Endothelial cell of umbilical vein (primary cell): ENCODE measurements around the gene SMAD5. TPM values are rescaled to one million over a fixed set of nuclear protein-coding genes. Genes with fewer than 3 reads are reported as not detected.

Experiments
- BruUV-seq: library from RNA; stranded (reverse); fragments of 400-500 nt; replicated peaks from 2 replicates; lab custom pipeline; 2021; lab: Mats Ljungman, UMichigan
- CTCF ChIA-PET: fragments of 300-600, 350-600 bp; sonication (Branson Sonifier 250); formaldehyde crosslinking; loops from one replicate; lab custom pipeline; 2021; ENCODE audit warnings: antibody characterized with exemption, inconsistent platforms; lab: Charles Lee
- POLR2A ChIA-PET: fragments of 300-600, 350-600 bp; sonication (Branson Sonifier 250); formaldehyde crosslinking; loops from one replicate; lab custom pipeline; 2021; ENCODE audit warnings: antibody characterized with exemption, inconsistent platforms; lab: Charles Lee
- DNase-seq: peaks from one replicate; pipeline ENCODE4 v3.0.0-alpha.2; 2011; ENCODE audit warnings: low read depth, low spot score
- FAIRE-seq: peaks from 2 replicates; lab custom pipeline; 2011; peaks lifted over from hg19 to GRCh38; lab: Jason Lieb, UNC
- H2AFZ ChIP-seq: 2 replicates; pipeline ENCODE4 v1.6.0; 2012; ENCODE audit warnings: low read depth, low read length, control low read depth, inconsistent platforms
- H3K27ac ChIP-seq: 2 replicates; pipeline ENCODE4 v1.5.1; 2011; ENCODE audit warnings: low read depth, mild to moderate bottlenecking, control low read depth, low read length, moderate library complexity; ENCODE audit not compliant: insufficient read depth
- H3K27me3 ChIP-seq, 2 experiments: 2 replicates each; pipeline versions ENCODE4 v1.6.0 to v1.6.1; 2011; ENCODE audit warnings: low read length in 2 of 2, mixed read lengths in 1 of 2; ENCODE audit not compliant: control insufficient read depth in 2 of 2, insufficient read depth in 2 of 2
- H3K36me3 ChIP-seq, 2 experiments: 2 replicates in 1 of 2; 3 replicates in 1 of 2; pipeline ENCODE4 v1.5.1; 2011; ENCODE audit warnings: low read length in 2 of 2, mild to moderate bottlenecking in 1 of 2, moderate library complexity in 1 of 2; ENCODE audit not compliant: control insufficient read depth in 2 of 2, insufficient read depth in 2 of 2; ENCODE audit errors: extremely low read depth in 1 of 2
- H3K4me1 ChIP-seq: 3 replicates; pipeline ENCODE4 v1.5.1; 2011; ENCODE audit warnings: mild to moderate bottlenecking, low read length; ENCODE audit not compliant: control insufficient read depth, insufficient read depth; ENCODE audit errors: extremely low read depth
- H3K4me2 ChIP-seq: 2 replicates; pipeline ENCODE4 v1.6.1; 2011; ENCODE audit warnings: low read length, control low read depth, mixed read lengths; ENCODE audit not compliant: insufficient read depth
- H3K4me3 ChIP-seq, 3 experiments: fragments of 200-600 bp in 1 of 3; sonication (generic), shearing (Covaris generic) in 1 of 3; replicated peaks in 1 of 3; 2 replicates each; pipeline ENCODE4 v1.5.1; 2011 to 2016; ENCODE audit warnings: control low read depth in 3 of 3, low read length in 3 of 3, mild to moderate bottlenecking in 2 of 3, inconsistent platforms in 1 of 3, low read depth in 1 of 3, moderate library complexity in 1 of 3; ENCODE audit not compliant: insufficient read depth in 1 of 3
- H3K79me2 ChIP-seq: 2 replicates; pipeline ENCODE4 v1.6.0; 2012; ENCODE audit warnings: low read length, inconsistent platforms; ENCODE audit not compliant: control insufficient read depth, insufficient read depth
- H3K9ac ChIP-seq: replicated peaks from 2 replicates; pipeline ENCODE3; 2011; ENCODE audit warnings: low read length, control low read depth; ENCODE audit not compliant: insufficient read depth; ENCODE audit errors: extremely low read depth
- H3K9me1 ChIP-seq: replicated peaks from 3 replicates; pipeline ENCODE4 v1.6.0; 2011; ENCODE audit warnings: mild to moderate bottlenecking, low read length; ENCODE audit not compliant: control insufficient read depth, insufficient read depth; ENCODE audit errors: extremely low read depth
- H3K9me3 ChIP-seq: replicated peaks from 2 replicates; pipeline ENCODE4 v1.5.1; 2012; ENCODE audit warnings: low read length, inconsistent platforms; ENCODE audit not compliant: control insufficient read depth, insufficient read depth
- H4K20me1 ChIP-seq: replicated peaks from 2 replicates; pipeline ENCODE3; 2011; ENCODE audit warnings: mild to moderate bottlenecking, low read length; ENCODE audit not compliant: control insufficient read depth, insufficient read depth; ENCODE audit errors: extremely low read depth
- CTCF ChIP-seq, 2 donors: IDR thresholded peaks; 1 replicate in 1 of 2; 2 replicates in 1 of 2; pipeline ENCODE4 v1.5.1; 2011; ENCODE audit warnings: low read length in 2 of 2, mild to moderate bottlenecking in 2 of 2, moderate library complexity in 2 of 2, control low read depth in 1 of 2, inconsistent platforms in 1 of 2, low read depth in 1 of 2; ENCODE audit not compliant: insufficient read depth in 1 of 2; ENCODE audit errors: extremely low read depth in 1 of 2
- EZH2 ChIP-seq: IDR thresholded peaks from 2 replicates; pipeline ENCODE4 v1.6.1; 2012; ENCODE audit warnings: borderline replicate concordance, low read depth, mild to moderate bottlenecking, moderate library complexity, low read length, inconsistent platforms; ENCODE audit not compliant: severe bottlenecking
- FOS ChIP-seq: IDR thresholded peaks from 2 replicates; pipeline ENCODE4 v1.6.1; 2011; ENCODE audit warnings: mild to moderate bottlenecking, low read length, moderate library complexity, borderline replicate concordance; ENCODE audit not compliant: insufficient read depth
- GATA2 ChIP-seq: IDR thresholded peaks from 2 replicates; pipeline ENCODE4 v1.7.0; 2011; ENCODE audit warnings: low read depth, mild to moderate bottlenecking, moderate library complexity, mixed read lengths, low read length; ENCODE audit not compliant: insufficient read length, insufficient read depth
- JUN ChIP-seq: IDR thresholded peaks from 2 replicates; pipeline ENCODE4 v1.6.1; 2011; ENCODE audit warnings: borderline replicate concordance, low read depth; ENCODE audit not compliant: insufficient read length, insufficient read depth
- MYC ChIP-seq: IDR thresholded peaks from one replicate; pipeline ENCODE4 v1.6.1; 2011; ENCODE audit warnings: mild to moderate bottlenecking, low read depth, low read length
- POLR2A ChIP-seq: IDR thresholded peaks from 2 replicates; pipeline ENCODE4 v1.6.1; 2012; ENCODE audit warnings: low read depth, mild to moderate bottlenecking, control low read depth, low read length
- POLR2AphosphoS5 ChIP-seq: IDR thresholded peaks from 2 replicates; pipeline ENCODE4 v1.6.1; 2012; ENCODE audit warnings: low read depth, mild to moderate bottlenecking, control low read depth, low read length, moderate library complexity; ENCODE audit not compliant: insufficient read depth
- dilution Hi-C: fragments of 300-500 bp; cut with MboI; formaldehyde crosslinking; loops from one replicate; pipeline ENCODE4 v1.15.0; 2019; ENCODE audit warnings: low sequenced_read_pairs; ENCODE audit not compliant: extremely low pct_ligation_motif_present
- intact Hi-C: fragments of 100-400 bp; cut with micrococcal nuclease; formaldehyde crosslinking; loops from one replicate; pipeline ENCODE4 v1.10.0; 2022
- polyA plus RNA-seq, 4 experiments: library from polyadenylated mRNA; depleted of rRNA in 3 of 4; stranded (reverse) in 3 of 4; unstranded in 1 of 4; fragments of >200 nt; gene quantifications; 2 replicates each; pipeline versions ENCODE4 v1.2.1 to v1.2.3, GENCODE V29; 2011 to 2012; ENCODE audit warnings: missing spikeins in 1 of 4
- total RNA-seq: library from RNA; stranded (reverse); gene quantifications from 2 replicates; pipeline ENCODE4 v1.2.3, GENCODE V29; 2021
- TF ChIP-seq, protein P1 (sequence below): IDR thresholded peaks from 2 replicates; pipeline ENCODE4 v1.6.1; 2011; ENCODE audit not compliant: insufficient read depth, insufficient read length

SMAD5 gene
- total and polyA plus RNA-seq, 2 donors (not counting 3 experiments of a cell fraction or from before 2014, with no cell fraction given): 26.0 to 66.0 TPM

GRCh38 chr5:136169218-136169617 lies 36.6 kb downstream of the SMAD5 start:
- Histone ChIP-seq H3K4me1 (no peaks in the 10 kb centered on the region), H3K4me3 (no peak overlapping the region), H2AFZ (no peak overlapping the region), H3K9me3 (no peaks in the 10 kb centered on the region), H3K36me3 (peaks cover 2 to 8% of the 10 kb centered on the region in 2 experiments), H3K9ac (no peak overlapping the region), H3K27me3 (no peaks in the 10 kb centered on the region), H3K4me2 (no peak overlapping the region), H4K20me1 (peaks cover 2% of the 10 kb centered on the region), H3K79me2 (peaks cover 22% of the 10 kb centered on the region), H3K9me1 (no peaks in the 10 kb centered on the region), H3K27ac (no peak overlapping the region)
- intact Hi-C loops: no loop called here
- ChIA-PET CTCF (interaction anchor here (1.0 kb wide), 1 partner anchor 19 kb away, joined by 3 read pairs; no protein-coding TSS in a partner anchor), POLR2A (no interaction called here)
- FAIRE-seq: no peak
- BruUV-seq: no TSS peak
- dilution Hi-C loops: no loop called here
- TF ChIP-seq GATA2: no peak
- TF ChIP-seq JUN: no peak
- TF ChIP-seq CTCF (IDR thresholded peaks at IDR 0.05; ENCODE audit: extremely low read depth in 1 of 2, insufficient read depth in 1 of 2, low read depth in 1 of 2, low read length in 2 of 2): no peak
- no peak for TF ChIP-seq POLR2A
- no peak for TF ChIP-seq EZH2
- no peak for TF ChIP-seq FOS
- TF ChIP-seq, protein P1, sequence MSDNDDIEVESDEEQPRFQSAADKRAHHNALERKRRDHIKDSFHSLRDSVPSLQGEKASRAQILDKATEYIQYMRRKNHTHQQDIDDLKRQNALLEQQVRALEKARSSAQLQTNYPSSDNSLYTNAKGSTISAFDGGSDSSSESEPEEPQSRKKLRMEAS: no peak
- no peak for TF ChIP-seq MYC
- no peak for TF ChIP-seq POLR2AphosphoS5
- DNase-seq: no peak
